Upper lobe of right lung (tissue), 1 donor: ENCODE results near the gene CCDC183. TPM values are rescaled to one million over a fixed set of nuclear protein-coding genes. Genes with fewer than 3 reads are reported as not detected.
"Not testable (repeated sequence)": the region's sequence is repeated elsewhere in the genome, so short reads cannot be mapped to it uniquely, and the experiment has no call there.

Source experiments
- ATAC-seq: fragments of 200-7000 bp; cut with Tn5 transposase; one replicate; pipeline ENCODE4 v1.9.1; 2020; ENCODE audit warnings: mild to moderate bottlenecking, moderate library complexity
- DNase-seq: peaks from one replicate; pipeline ENCODE4 v3.0.0-alpha.2; 2020
- H3K27ac ChIP-seq: fragments of 200-600 bp; one replicate; pipeline ENCODE4 v1.8.0; 2022
- H3K27me3 ChIP-seq: fragments of 200-600 bp; one replicate; pipeline ENCODE4 v1.8.0; 2022; ENCODE audit warnings: mild to moderate bottlenecking
- H3K36me3 ChIP-seq: fragments of 200-600 bp; one replicate; pipeline ENCODE4 v1.8.0; 2022
- H3K4me1 ChIP-seq: fragments of 200-600 bp; one replicate; pipeline ENCODE4 v1.8.0; 2022
- H3K4me3 ChIP-seq: fragments of 200-600 bp; one replicate; pipeline ENCODE4 v1.8.0; 2022; ENCODE audit warnings: mild to moderate bottlenecking
- H3K9me3 ChIP-seq: fragments of 200-600 bp; one replicate; pipeline ENCODE4 v1.8.0; 2022
- CTCF ChIP-seq: fragments of 200-600 bp; IDR thresholded peaks from one replicate; pipeline ENCODE4 v1.8.0; 2022; ENCODE audit warnings: antibody characterized with exemption
- intact Hi-C: fragments of 100-400 bp; cut with DNase I; formaldehyde crosslinking; loops from one replicate; pipeline ENCODE4 v1.11.0; 2022
- total RNA-seq: library from RNA; stranded (reverse); fragmentation: NEBNext Ultra II Directional; extraction: Animal tissue kit (Norgen Biotek cat#: 25700); gene quantifications from one replicate; pipeline ENCODE4 v1.2.1, GENCODE V29; 2021
- donor health status: DM: no; HTN: yes; CAD: no; lungs with severe emphysema.

The CCDC183 gene
- total RNA-seq, 1 donor from 2014 or later, result 4.0 TPM

DNA sequence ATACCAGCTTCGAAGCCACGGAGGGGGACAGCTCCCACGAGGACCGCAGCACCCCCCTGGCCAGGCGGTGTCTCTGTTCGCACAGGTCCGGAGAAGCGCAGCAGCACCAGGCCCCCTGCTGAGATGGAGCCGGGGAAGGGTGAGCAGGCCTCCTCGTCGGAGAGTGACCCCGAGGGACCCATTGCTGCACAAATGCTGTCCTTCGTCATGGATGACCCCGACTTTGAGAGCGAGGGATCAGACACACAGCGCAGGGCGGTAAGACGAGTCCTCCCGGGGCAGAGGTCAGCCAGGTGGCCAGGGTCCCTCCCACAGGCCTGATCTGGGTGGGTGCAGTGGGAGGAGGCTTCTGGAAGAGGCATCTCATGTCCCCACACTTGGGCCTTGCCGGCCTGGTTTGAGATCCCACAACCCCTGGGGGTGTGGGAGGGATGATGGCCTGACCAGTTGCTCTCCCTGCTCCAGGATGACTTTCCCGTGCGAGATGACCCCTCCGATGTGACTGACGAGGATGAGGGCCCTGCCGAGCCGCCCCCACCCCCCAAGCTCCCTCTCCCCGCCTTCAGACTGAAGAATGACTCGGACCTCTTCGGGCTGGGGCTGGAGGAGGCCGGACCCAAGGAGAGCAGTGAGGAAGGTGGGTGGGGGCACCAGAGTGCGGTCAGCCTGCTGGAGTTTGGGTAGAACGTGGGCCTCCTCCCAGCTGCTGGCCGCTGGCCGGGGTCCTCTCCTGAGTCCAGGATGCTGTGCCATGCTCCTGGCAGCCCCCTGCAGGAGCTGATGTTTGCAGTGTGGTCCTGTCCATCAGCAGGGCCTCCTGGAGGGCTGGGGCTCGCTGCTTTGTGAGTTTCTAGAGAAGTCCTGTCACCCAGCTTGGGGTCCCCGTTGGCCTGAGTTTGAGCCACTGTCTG is 43.3 kb downstream of the CCDC183 start:
- Histone ChIP-seq H3K27me3 (peaks cover 14% of the 10 kb centered on the region), H3K4me3 (no peak overlapping the region), H3K4me1 (peaks cover 28% of the 10 kb centered on the region), H3K36me3 (peaks cover 21% of the 10 kb centered on the region), H3K27ac (no peak overlapping the region), H3K9me3 (no peaks in the 10 kb centered on the region)
- ATAC-seq, result no peak
- TF ChIP-seq CTCF, result no peak
- intact Hi-C loops, result no loop called here
- no peak for DNase-seq

GRCh38 chr9:136840140-136840876 is 44.2 kb downstream of the CCDC183 start:
- TF ChIP-seq CTCF, result no peak
- peaks cover 21% of the 10 kb centered on the region for H3K36me3 ChIP-seq
- H3K27ac ChIP-seq, result no peak overlapping the region
- intact Hi-C loops, result no loop called here
- H3K4me3 ChIP-seq, result no peak overlapping the region
- ATAC-seq, result no peak
- no peak for DNase-seq
- H3K27me3 ChIP-seq, result peaks cover 18% of the 10 kb centered on the region
- H3K9me3 ChIP-seq, result no peaks in the 10 kb centered on the region
- H3K4me1 ChIP-seq, result peaks cover 28% of the 10 kb centered on the region

- ATAC-seq (peak; percentile 4), DNase-seq (no peak)
- Histone ChIP-seq H3K27ac (no peak overlapping the region), H3K9me3 (no peaks in the 10 kb centered on the region), H3K4me1 (peaks cover 28% of the 10 kb centered on the region), H3K4me3 (no peak overlapping the region), H3K27me3 (peaks cover 25% of the 10 kb centered on the region), H3K36me3 (peaks cover 21% of the 10 kb centered on the region)
- TF ChIP-seq CTCF, result no peak
- intact Hi-C loops, result no loop called here
These were observed 44.9 kb downstream of the CCDC183 start for GRCh38 chr9:136840877-136841645.

GRCh38 chr9:136841646-136842379 is 45.7 kb downstream of the CCDC183 start:
- ATAC-seq, result peak; percentile 0
- intact Hi-C loops, result not testable (repeated sequence)

GRCh38 chr9:136842380-136842948 is 46.3 kb downstream of the CCDC183 start, which contains the start of gene AJM1:
AJM1 (plus strand) TSS chr9:136842478; CDS start chr9:136844415, 1,937 bp downstream.
- ATAC-seq, result peak; percentile 77
- H3K27ac ChIP-seq, intact Hi-C loops: not testable (repeated sequence)

More at GRCh38 chr9:136841646-136842379, 45.7 kb downstream of the CCDC183 start:
- H3K27ac ChIP-seq, DNase-seq, H3K9me3 ChIP-seq: not testable (repeated sequence)
- peak overlapping the region; percentile 50 for H3K4me3 ChIP-seq
- H3K4me1 ChIP-seq, result peaks cover 33% of the 10 kb centered on the region
- H3K27me3 ChIP-seq, result peaks cover 31% of the 10 kb centered on the region
- H3K36me3 ChIP-seq, result peaks cover 21% of the 10 kb centered on the region

GRCh38 chr9:136843159-136843800 is 47.1 kb downstream of the CCDC183 start:
- DNase-seq, intact Hi-C loops, H3K27ac ChIP-seq, H3K4me3 ChIP-seq, ATAC-seq, H3K9me3 ChIP-seq: not testable (repeated sequence)
- peaks cover 36% of the 10 kb centered on the region for H3K27me3 ChIP-seq
- H3K4me1 ChIP-seq, result peaks cover 33% of the 10 kb centered on the region
- peaks cover 20% of the 10 kb centered on the region for H3K36me3 ChIP-seq

More at GRCh38 chr9:136842380-136842948, 46.3 kb downstream of the CCDC183 start, which contains the start of gene AJM1:
- peak; percentile 89 for TF ChIP-seq CTCF
- not testable (repeated sequence) for H3K9me3 ChIP-seq
- Histone ChIP-seq H3K4me3 (peak within 1 kb of the TSS; percentile 50), H3K36me3 (peaks cover 21% of the 10 kb centered on the region), H3K27me3 (peaks cover 36% of the 10 kb centered on the region), H3K4me1 (peaks cover 33% of the 10 kb centered on the region)
- DNase-seq, result peak; percentile 86
